Liver (tissue), 9 donors: ENCODE results near the gene IQCF2. TPM values are rescaled to one million over a fixed set of nuclear protein-coding genes. Genes with fewer than 3 reads are reported as not detected.

ENCODE experiments used
- DNase-seq: peaks from one replicate; pipeline ENCODE4 v3.0.0-alpha.2; 2017; ENCODE audit warnings: low spot score
- H3K27ac ChIP-seq, 2 donors: one replicate each; pipeline ENCODE4 v1.7.0; 2013; ENCODE audit warnings: inconsistent platforms in 2 of 2, low read length in 2 of 2, control low read depth in 1 of 2, low read depth in 1 of 2, mild to moderate bottlenecking in 1 of 2
- H3K27me3 ChIP-seq, 4 donors: one replicate each; pipeline versions ENCODE4 v1.6.1 to v1.7.0; 2013; ENCODE audit warnings: low read length in 3 of 4, inconsistent platforms in 1 of 4, mild to moderate bottlenecking in 1 of 4, moderate library complexity in 1 of 4; ENCODE audit not compliant: control insufficient read depth in 4 of 4, insufficient read depth in 4 of 4
- H3K36me3 ChIP-seq, 4 donors: one replicate each; pipeline versions ENCODE4 v1.6.1 to v1.7.0; 2013; ENCODE audit warnings: low read length in 3 of 4, mild to moderate bottlenecking in 3 of 4, low read depth in 1 of 4, moderate library complexity in 1 of 4; ENCODE audit not compliant: control insufficient read depth in 4 of 4, insufficient read depth in 3 of 4
- H3K4me1 ChIP-seq, 4 donors: one replicate each; pipeline versions ENCODE4 v1.6.1 to v1.7.0; 2013; ENCODE audit warnings: low read length in 3 of 4, mild to moderate bottlenecking in 3 of 4, moderate library complexity in 1 of 4; ENCODE audit not compliant: control insufficient read depth in 4 of 4, insufficient read depth in 4 of 4
- H3K4me3 ChIP-seq, 3 donors: one replicate each; pipeline versions ENCODE4 v1.6.1 to v1.7.0; 2013; ENCODE audit warnings: low read length in 3 of 3, control low read depth in 1 of 3, low read depth in 1 of 3, mild to moderate bottlenecking in 1 of 3
- H3K9ac ChIP-seq, 2 donors: one replicate each; pipeline ENCODE4 v1.7.0; 2013; ENCODE audit warnings: low read length in 2 of 2, mild to moderate bottlenecking in 2 of 2, moderate library complexity in 2 of 2, control low read depth in 1 of 2, low read depth in 1 of 2
- H3K9me3 ChIP-seq, 4 donors: one replicate each; pipeline versions ENCODE4 v1.6.1 to v1.7.0; 2013; ENCODE audit warnings: low read length in 3 of 4; ENCODE audit not compliant: control insufficient read depth in 4 of 4
- EGR1 ChIP-seq, 2 donors: IDR thresholded peaks; 2 replicates each; pipeline ENCODE4 v1.6.1; 2016 to 2018; ENCODE audit warnings: antibody characterized with exemption in 2 of 2, low read depth in 2 of 2
- GABPA ChIP-seq, 2 donors: IDR thresholded peaks in 1 of 2; conservative IDR thresholded peaks in 1 of 2; 2 replicates each; pipeline ENCODE4 v1.6.1; 2016; ENCODE audit warnings: antibody characterized with exemption in 2 of 2, mild to moderate bottlenecking in 1 of 2, moderate library complexity in 1 of 2
- HNF4A ChIP-seq, 2 donors: conservative IDR thresholded peaks; 2 replicates each; pipeline ENCODE4 v1.6.1; 2016; ENCODE audit warnings: antibody characterized with exemption in 2 of 2, mild to moderate bottlenecking in 2 of 2
- HNF4G ChIP-seq: IDR thresholded peaks from 2 replicates; pipeline ENCODE4 v1.6.1; 2016; ENCODE audit warnings: antibody characterized with exemption
- NR2F2 ChIP-seq: IDR thresholded peaks from 2 replicates; pipeline ENCODE4 v1.6.1; 2016; ENCODE audit warnings: antibody characterized with exemption
- RAD21 ChIP-seq, 2 donors: IDR thresholded peaks; 2 replicates each; pipeline ENCODE4 v1.6.1; 2016; ENCODE audit warnings: antibody characterized with exemption in 2 of 2, mild to moderate bottlenecking in 2 of 2
- REST ChIP-seq: IDR thresholded peaks from 2 replicates; pipeline ENCODE4 v1.6.1; 2016; ENCODE audit warnings: antibody characterized with exemption, mild to moderate bottlenecking
- SP1 ChIP-seq: IDR thresholded peaks from 2 replicates; pipeline ENCODE4 v1.6.1; 2018; ENCODE audit warnings: antibody characterized with exemption, mild to moderate bottlenecking
- TAF1 ChIP-seq: conservative IDR thresholded peaks from 2 replicates; pipeline ENCODE4 v1.6.1; 2016; ENCODE audit warnings: antibody characterized with exemption, mild to moderate bottlenecking
- YY1 ChIP-seq: IDR thresholded peaks from 2 replicates; pipeline ENCODE4 v1.6.1; 2016; ENCODE audit warnings: antibody characterized with exemption, mild to moderate bottlenecking
- WGBS: extraction: QIAGEN DNeasy Blood & Tissue Kit; methylation state at CpG from one replicate; pipeline ENCODE4 v1.1.7; 2013; 5-methylcytosine and 5-hydroxymethylcytosine counted together
- polyA plus RNA-seq, 2 donors: library from polyadenylated mRNA; stranded (reverse) in 1 of 2; unstranded in 1 of 2; fragments of 200-250 nt in 1 of 2; fragments of >200 nt in 1 of 2; fragmentation: Nextera tagmentation in 1 of 2; extraction: Ambion mirVana in 1 of 2; gene quantifications; one replicate each; pipeline versions ENCODE4 v1.2.1 to v1.2.3, GENCODE V29; 2013 to 2015
- total RNA-seq, 2 donors: library from RNA; depleted of rRNA; stranded (reverse); fragments of >200 nt; gene quantifications; one replicate each; pipeline ENCODE4 v1.2.3, GENCODE V29; 2014
- TF ChIP-seq, protein P1 (sequence below): IDR thresholded peaks from 2 replicates; pipeline ENCODE4 v1.6.1; 2016; ENCODE audit warnings: antibody characterized with exemption
- TF ChIP-seq, protein P2 (sequence below): fragments of 150-350 bp; IDR thresholded peaks from 2 replicates; pipeline ENCODE4 v1.5.1; 2017; ENCODE audit warnings: improper control_type of control experiment, low read depth, low read length; ENCODE audit not compliant: missing input control
- TF ChIP-seq, protein P3 (sequence below): IDR thresholded peaks from 2 replicates; pipeline ENCODE4 v1.6.1; 2016; ENCODE audit warnings: antibody characterized with exemption
- donor health status: healthy.
- donor health status: healthy.
- donor health status: healthy.
- donor health status: healthy.
- donor health status: healthy.

Gene IQCF2
- total and polyA plus RNA-seq, 4 donors: not detected

DNA sequence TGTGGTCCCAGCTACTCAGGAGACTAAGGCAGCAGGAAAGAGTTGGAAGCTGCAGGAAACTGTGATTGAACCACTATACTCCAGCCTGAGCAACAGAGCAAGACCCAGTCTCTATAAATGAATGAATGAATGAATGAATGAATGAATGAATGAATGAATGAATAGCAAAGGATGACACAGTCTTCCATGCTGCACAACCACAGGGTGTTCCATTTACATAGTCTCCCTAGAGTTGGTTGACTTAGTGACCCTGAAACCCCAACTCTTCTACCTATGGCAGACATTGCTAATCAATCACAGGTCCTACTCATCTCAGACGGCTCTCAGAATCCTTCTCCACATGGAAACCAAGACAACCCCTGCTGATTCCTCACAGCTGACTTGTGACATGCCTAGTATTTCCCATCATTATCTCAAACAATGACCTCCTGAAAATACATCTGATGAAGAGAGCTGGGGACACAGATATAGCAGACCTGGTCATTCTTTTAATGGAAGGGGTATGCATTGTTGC, 11.9 kb downstream of the IQCF2 start:
- Histone ChIP-seq H3K4me3 (no peak overlapping the region), H3K4me1 (no peaks in the 10 kb centered on the region), H3K9ac (no peak overlapping the region), H3K36me3 (no peaks in the 10 kb centered on the region), H3K27me3 (peaks cover 0 to 4% (median 0%) of the 10 kb centered on the region in 4 donors), H3K9me3 (no peaks in the 10 kb centered on the region), H3K27ac (no peak overlapping the region)
- TF ChIP-seq TAF1 (no peak), GABPA (IDR thresholded peaks at IDR 0.05 in 1 of 2, conservative IDR thresholded peaks at IDR 0.05 in 1 of 2) (no peak), REST (no peak), HNF4A (conservative IDR thresholded peaks at IDR 0.05) (no peak), EGR1 (IDR thresholded peaks at IDR 0.05; ENCODE audit: low read depth in 2 of 2) (no peak), YY1 (no peak), RAD21 (IDR thresholded peaks at IDR 0.05) (no peak), NR2F2 (no peak), HNF4G (no peak), SP1 (no peak)
- TF ChIP-seq, protein P1, sequence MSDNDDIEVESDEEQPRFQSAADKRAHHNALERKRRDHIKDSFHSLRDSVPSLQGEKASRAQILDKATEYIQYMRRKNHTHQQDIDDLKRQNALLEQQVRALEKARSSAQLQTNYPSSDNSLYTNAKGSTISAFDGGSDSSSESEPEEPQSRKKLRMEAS: no peak
- TF ChIP-seq, protein P2, sequence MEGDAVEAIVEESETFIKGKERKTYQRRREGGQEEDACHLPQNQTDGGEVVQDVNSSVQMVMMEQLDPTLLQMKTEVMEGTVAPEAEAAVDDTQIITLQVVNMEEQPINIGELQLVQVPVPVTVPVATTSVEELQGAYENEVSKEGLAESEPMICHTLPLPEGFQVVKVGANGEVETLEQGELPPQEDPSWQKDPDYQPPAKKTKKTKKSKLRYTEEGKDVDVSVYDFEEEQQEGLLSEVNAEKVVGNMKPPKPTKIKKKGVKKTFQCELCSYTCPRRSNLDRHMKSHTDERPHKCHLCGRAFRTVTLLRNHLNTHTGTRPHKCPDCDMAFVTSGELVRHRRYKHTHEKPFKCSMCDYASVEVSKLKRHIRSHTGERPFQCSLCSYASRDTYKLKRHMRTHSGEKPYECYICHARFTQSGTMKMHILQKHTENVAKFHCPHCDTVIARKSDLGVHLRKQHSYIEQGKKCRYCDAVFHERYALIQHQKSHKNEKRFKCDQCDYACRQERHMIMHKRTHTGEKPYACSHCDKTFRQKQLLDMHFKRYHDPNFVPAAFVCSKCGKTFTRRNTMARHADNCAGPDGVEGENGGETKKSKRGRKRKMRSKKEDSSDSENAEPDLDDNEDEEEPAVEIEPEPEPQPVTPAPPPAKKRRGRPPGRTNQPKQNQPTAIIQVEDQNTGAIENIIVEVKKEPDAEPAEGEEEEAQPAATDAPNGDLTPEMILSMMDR: no peak
- TF ChIP-seq, protein P3, sequence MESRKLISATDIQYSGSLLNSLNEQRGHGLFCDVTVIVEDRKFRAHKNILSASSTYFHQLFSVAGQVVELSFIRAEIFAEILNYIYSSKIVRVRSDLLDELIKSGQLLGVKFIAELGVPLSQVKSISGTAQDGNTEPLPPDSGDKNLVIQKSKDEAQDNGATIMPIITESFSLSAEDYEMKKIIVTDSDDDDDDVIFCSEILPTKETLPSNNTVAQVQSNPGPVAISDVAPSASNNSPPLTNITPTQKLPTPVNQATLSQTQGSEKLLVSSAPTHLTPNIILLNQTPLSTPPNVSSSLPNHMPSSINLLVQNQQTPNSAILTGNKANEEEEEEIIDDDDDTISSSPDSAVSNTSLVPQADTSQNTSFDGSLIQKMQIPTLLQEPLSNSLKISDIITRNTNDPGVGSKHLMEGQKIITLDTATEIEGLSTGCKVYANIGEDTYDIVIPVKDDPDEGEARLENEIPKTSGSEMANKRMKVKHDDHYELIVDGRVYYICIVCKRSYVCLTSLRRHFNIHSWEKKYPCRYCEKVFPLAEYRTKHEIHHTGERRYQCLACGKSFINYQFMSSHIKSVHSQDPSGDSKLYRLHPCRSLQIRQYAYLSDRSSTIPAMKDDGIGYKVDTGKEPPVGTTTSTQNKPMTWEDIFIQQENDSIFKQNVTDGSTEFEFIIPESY: no peak
- DNase-seq: no peak
- WGBS: 54% methylated on average over 1 of the region's 1 CpG

GRCh38 chr3:51873876-51874275, 12.5 kb downstream of the IQCF2 start:
- Histone ChIP-seq H3K27me3 (peaks cover 0 to 4% (median 0%) of the 10 kb centered on the region in 4 donors), H3K4me3 (no peak overlapping the region), H3K27ac (no peak overlapping the region), H3K9ac (no peak overlapping the region), H3K9me3 (no peaks in the 10 kb centered on the region), H3K4me1 (no peaks in the 10 kb centered on the region), H3K36me3 (no peaks in the 10 kb centered on the region)
- TF ChIP-seq, protein P2: no peak
- TF ChIP-seq HNF4A (conservative IDR thresholded peaks at IDR 0.05): no peak
- no peak for TF ChIP-seq TAF1
- no peak for TF ChIP-seq EGR1 (IDR thresholded peaks at IDR 0.05; ENCODE audit: low read depth in 2 of 2)
- no peak for TF ChIP-seq NR2F2
- DNase-seq: no peak
- WGBS: 94% methylated on average over 10 of the region's 10 CpGs
